Esophagus muscularis mucosa (tissue), 4 donors: ENCODE data around the gene AQR. TPM values are rescaled to one million over a fixed set of nuclear protein-coding genes. Genes with fewer than 3 reads are reported as not detected.

Source experiments
- DNase-seq: peaks from one replicate; pipeline ENCODE4 v3.0.0-alpha.2; 2017; ENCODE audit errors: extremely low spot score
- H3K27ac ChIP-seq, 4 donors: fragments of 200-600 bp; sonication (generic); replicated peaks in 1 of 4; 1 replicate in 3 of 4; 2 replicates in 1 of 4; pipeline ENCODE4 v1.5.1; 2016 to 2019; ENCODE audit warnings: mild to moderate bottlenecking in 1 of 4
- H3K27me3 ChIP-seq, 4 donors: fragments of 200-600 bp; sonication (generic); one replicate each; pipeline versions ENCODE4 v1.5.1 to v1.6.0; 2016 to 2019
- H3K36me3 ChIP-seq, 4 donors: fragments of 200-600 bp; sonication (generic); one replicate each; pipeline ENCODE4 v1.5.1; 2016 to 2019
- H3K4me1 ChIP-seq, 4 donors: fragments of 200-600 bp; sonication (generic); one replicate each; pipeline ENCODE4 v1.5.1; 2016 to 2019
- H3K4me3 ChIP-seq, 4 donors: fragments of 200-600 bp; sonication (generic); 1 replicate in 2 of 4; 2 replicates in 2 of 4; pipeline ENCODE4 v1.5.1; 2016 to 2019; ENCODE audit warnings: mild to moderate bottlenecking in 4 of 4, moderate library complexity in 1 of 4
- H3K9me3 ChIP-seq, 4 donors: fragments of 200-600 bp; sonication (generic); 1 replicate in 3 of 4; 2 replicates in 1 of 4; pipeline ENCODE4 v1.5.1; 2016 to 2019
- CTCF ChIP-seq, 3 experiments: fragments of 200-600 bp in 2 of 3; fragments of 450-650 bp in 1 of 3; sonication (generic) in 2 of 3; IDR thresholded peaks; one replicate each; pipeline ENCODE4 v1.5.1; 2017 to 2019; ENCODE audit warnings: antibody characterized with exemption in 3 of 3, mild to moderate bottlenecking in 2 of 3, moderate library complexity in 1 of 3
- EP300 ChIP-seq: sonication (generic); formaldehyde crosslinking; IDR thresholded peaks from one replicate; pipeline ENCODE4 v1.6.1; 2017; ENCODE audit warnings: antibody characterized with exemption
- POLR2A ChIP-seq: fragments of 450-650 bp; IDR thresholded peaks from one replicate; pipeline ENCODE4 v1.6.1; 2017; ENCODE audit warnings: antibody characterized with exemption, moderate library complexity, mild to moderate bottlenecking, low read depth
- POLR2AphosphoS5 ChIP-seq, 2 donors: sonication (generic); formaldehyde crosslinking; IDR thresholded peaks; one replicate each; pipeline ENCODE4 v1.6.1; 2017; ENCODE audit warnings: antibody characterized with exemption in 2 of 2
- WGBS: methylation state at CpG from one replicate; pipeline ENCODE4 v1.1.5; 2018; 5-methylcytosine and 5-hydroxymethylcytosine counted together
- intact Hi-C: fragments of 100-400 bp; cut with DNase I; formaldehyde crosslinking; loops from one replicate; pipeline ENCODE4 v1.15.1; 2023
- total RNA-seq, 4 donors: library from RNA; depleted of rRNA; stranded (reverse); fragments of >200 nt; gene quantifications; one replicate each; pipeline versions ENCODE4 v1.1.0 to v1.2.1, GENCODE V29; 2016

The AQR gene
- total RNA-seq, 4 donors from 2014 or later: 14.2 to 18.7 (median 16.8) TPM

- no peaks in the 10 kb centered on the region for H3K36me3 ChIP-seq
- no peak for DNase-seq
- intact Hi-C loops: no loop called here
- H3K27me3 ChIP-seq: no peaks in the 10 kb centered on the region
- WGBS: 93% methylated on average over 1 of the region's 1 CpG
- no peak overlapping the region for H3K4me3 ChIP-seq
- peaks cover 5 to 10% (median 8%) of the 10 kb centered on the region in 4 donors for H3K4me1 ChIP-seq
- H3K9me3 ChIP-seq: no peaks in the 10 kb centered on the region
- no peak overlapping the region for H3K27ac ChIP-seq
- TF ChIP-seq CTCF (IDR thresholded peaks at IDR 0.05) (no peak), POLR2A (no peak), EP300 (no peak), POLR2AphosphoS5 (IDR thresholded peaks at IDR 0.05) (no peak)
Observed at GRCh38 chr15:34802371-34802770, 167.2 kb downstream of the AQR start.

Other genes starting within 250 kb of the AQR start
- not detected for gene GJD2, start 214.7 kb downstream of the AQR start, total RNA-seq
- 1 to 10 TPM; 4.7 to 8.7 (median 7.3) TPM for gene ACTC1, start 174.2 kb downstream of the AQR start, total RNA-seq
- gene ZNF770, start 18.5 kb upstream of the AQR start, total RNA-seq: 10 to 100 TPM; 18.5 to 23.7 (median 20.2) TPM
- gene NANOGP8, start 115.6 kb upstream of the AQR start, total RNA-seq: 1 to 10 TPM in 1 of 4 donors, under 1 TPM in 2, not detected in 1; 0.63 to 3.3 (median 0.71) TPM